Stimulated activated effector memory CD8-positive, alpha-beta T cell treated with anti-CD3 and anti-CD28 coated beads, Interleukin-12 subunit alpha, Interleukin-12 subunit beta, amount 100 ng/mL, for 72 hours (primary cell): ENCODE measurements around the gene UQCRC1.

Experiments used
- ATAC-seq: fragments of 150-1000 bp; cut with Tn5 transposase; 2 replicates; pipeline ENCODE4 v1.10.0; 2021
- DNase-seq, 2 donors: peaks; one replicate each; pipeline ENCODE4 v3.0.0; 2021 to 2022; ENCODE audit warnings: low spot score in 2 of 2
- H3K27ac Mint-ChIP-seq: one replicate; pipeline ENCODE4 v1.8.0; 2022; ENCODE audit warnings: mild to moderate bottlenecking, mixed read lengths
- H3K36me3 Mint-ChIP-seq: one replicate; pipeline ENCODE4 v1.8.0; 2022; ENCODE audit warnings: mild to moderate bottlenecking, mixed read lengths
- H3K4me1 Mint-ChIP-seq: one replicate; pipeline ENCODE4 v1.8.0; 2022; ENCODE audit warnings: mixed read lengths
- H3K4me3 Mint-ChIP-seq: one replicate; pipeline ENCODE4 v1.8.0; 2022; ENCODE audit warnings: mild to moderate bottlenecking, mixed read lengths
- H3K9me3 Mint-ChIP-seq: one replicate; pipeline ENCODE4 v1.8.0; 2022; ENCODE audit warnings: mixed read lengths

Gene UQCRC1

GRCh38 chr3:48596676-48597407 lies 12.6 kb downstream of the UQCRC1 start:
- Mint-ChIP-seq H3K4me3 (no peak overlapping the region), H3K27ac (peak overlapping the region; percentile 33), H3K9me3 (no peaks in the 10 kb centered on the region), H3K4me1 (peaks cover 24% of the 10 kb centered on the region), H3K36me3 (peaks cover 49% of the 10 kb centered on the region)
- DNase-seq (no peak), ATAC-seq (no peak)

- Mint-ChIP-seq H3K9me3 (no peaks in the 10 kb centered on the region), H3K36me3 (peaks cover 42% of the 10 kb centered on the region), H3K4me3 (no peak overlapping the region), H3K4me1 (peaks cover 24% of the 10 kb centered on the region), H3K27ac (peak overlapping the region; percentile 53)
- no peak for DNase-seq
- ATAC-seq, result no peak
These were observed 13.3 kb downstream of the UQCRC1 start for GRCh38 chr3:48596157-48596556.

- Mint-ChIP-seq H3K9me3 (no peaks in the 10 kb centered on the region), H3K27ac (peak overlapping the region; percentile 53), H3K4me3 (peak overlapping the region; percentile 30), H3K36me3 (peaks cover 37% of the 10 kb centered on the region), H3K4me1 (peaks cover 24% of the 10 kb centered on the region)
- DNase-seq, result no peak
- ATAC-seq, result no peak
These were observed 13.8 kb downstream of the UQCRC1 start for GRCh38 chr3:48595526-48596121.

GRCh38 chr3:48595075-48595525 lies 14.3 kb downstream of the UQCRC1 start, which contains the start of gene COL7A1:
Gene COL7A1 (minus strand): TSS chr3:48595329. CDS start chr3:48595159, 170 bp downstream.
- no peaks in the 10 kb centered on the region for H3K9me3 Mint-ChIP-seq
- DNase-seq, result no peak
- H3K4me1 Mint-ChIP-seq, result peaks cover 24% of the 10 kb centered on the region
- no peak for ATAC-seq
- peak within 1 kb of the TSS; percentile 30 for H3K4me3 Mint-ChIP-seq
- peaks cover 32% of the 10 kb centered on the region for H3K36me3 Mint-ChIP-seq
- peak within 1 kb of the TSS; percentile 53 for H3K27ac Mint-ChIP-seq

GRCh38 chr3:48594417-48595049 lies 14.9 kb downstream of the UQCRC1 start:
- Mint-ChIP-seq H3K4me3 (peak overlapping the region; percentile 30), H3K36me3 (peaks cover 26% of the 10 kb centered on the region), H3K4me1 (peaks cover 24% of the 10 kb centered on the region), H3K27ac (no peak overlapping the region), H3K9me3 (no peaks in the 10 kb centered on the region)
- no peak for DNase-seq
- no peak for ATAC-seq

- no peak for DNase-seq
- Mint-ChIP-seq H3K4me3 (no peak overlapping the region), H3K4me1 (peaks cover 30% of the 10 kb centered on the region), H3K36me3 (peaks cover 18% of the 10 kb centered on the region), H3K27ac (no peak overlapping the region), H3K9me3 (no peaks in the 10 kb centered on the region)
- no peak for ATAC-seq
These were observed 16.1 kb downstream of the UQCRC1 start for GRCh38 chr3:48593337-48593736.

- ATAC-seq, result no peak
- peaks cover 12% of the 10 kb centered on the region for H3K36me3 Mint-ChIP-seq
- peaks cover 36% of the 10 kb centered on the region for H3K4me1 Mint-ChIP-seq
- H3K4me3 Mint-ChIP-seq, result no peak overlapping the region
- no peak for DNase-seq
- H3K27ac Mint-ChIP-seq, result no peak overlapping the region
- no peaks in the 10 kb centered on the region for H3K9me3 Mint-ChIP-seq
These were observed 16.8 kb downstream of the UQCRC1 start for GRCh38 chr3:48592519-48593087.

GRCh38 chr3:48591886-48592518 lies 17.4 kb downstream of the UQCRC1 start:
- no peak overlapping the region for H3K27ac Mint-ChIP-seq
- H3K4me1 Mint-ChIP-seq, result peaks cover 33% of the 10 kb centered on the region
- peaks cover 12% of the 10 kb centered on the region for H3K36me3 Mint-ChIP-seq
- H3K9me3 Mint-ChIP-seq, result no peaks in the 10 kb centered on the region
- DNase-seq (no peak), ATAC-seq (no peak)
- no peak overlapping the region for H3K4me3 Mint-ChIP-seq

GRCh38 chr3:48591436-48591835 lies 18.0 kb downstream of the UQCRC1 start:
- peaks cover 8% of the 10 kb centered on the region for H3K36me3 Mint-ChIP-seq
- no peak for DNase-seq
- H3K4me3 Mint-ChIP-seq, result no peak overlapping the region
- no peak for ATAC-seq
- peaks cover 29% of the 10 kb centered on the region for H3K4me1 Mint-ChIP-seq
- H3K27ac Mint-ChIP-seq, result no peak overlapping the region
- H3K9me3 Mint-ChIP-seq, result no peaks in the 10 kb centered on the region

- peaks cover 16% of the 10 kb centered on the region for H3K4me1 Mint-ChIP-seq
- no peaks in the 10 kb centered on the region for H3K36me3 Mint-ChIP-seq
- H3K27ac Mint-ChIP-seq, result no peak overlapping the region
- no peak for DNase-seq
- H3K4me3 Mint-ChIP-seq, result no peak overlapping the region
- no peak for ATAC-seq
- no peaks in the 10 kb centered on the region for H3K9me3 Mint-ChIP-seq
These were observed 21.2 kb downstream of the UQCRC1 start for GRCh38 chr3:48588230-48588629.

GRCh38 chr3:48587686-48588085 lies 21.8 kb downstream of the UQCRC1 start:
- no peak overlapping the region for H3K27ac Mint-ChIP-seq
- no peaks in the 10 kb centered on the region for H3K36me3 Mint-ChIP-seq
- DNase-seq (no peak), ATAC-seq (no peak)
- H3K4me1 Mint-ChIP-seq, result peaks cover 16% of the 10 kb centered on the region
- no peaks in the 10 kb centered on the region for H3K9me3 Mint-ChIP-seq
- no peak overlapping the region for H3K4me3 Mint-ChIP-seq

- no peak for DNase-seq
- H3K9me3 Mint-ChIP-seq, result no peaks in the 10 kb centered on the region
- H3K4me3 Mint-ChIP-seq, result no peak overlapping the region
- H3K36me3 Mint-ChIP-seq, result no peaks in the 10 kb centered on the region
- no peak for ATAC-seq
- no peak overlapping the region for H3K27ac Mint-ChIP-seq
- peaks cover 16% of the 10 kb centered on the region for H3K4me1 Mint-ChIP-seq
These were observed 24.0 kb downstream of the UQCRC1 start for GRCh38 chr3:48585411-48585810.

GRCh38 chr3:48584836-48585235 lies 24.6 kb downstream of the UQCRC1 start:
- Mint-ChIP-seq H3K4me3 (no peak overlapping the region), H3K4me1 (peaks cover 16% of the 10 kb centered on the region), H3K36me3 (no peaks in the 10 kb centered on the region), H3K9me3 (no peaks in the 10 kb centered on the region), H3K27ac (peak overlapping the region; percentile 54)
- no peak for DNase-seq
- no peak for ATAC-seq

GRCh38 chr3:48581621-48582481 lies 27.6 kb downstream of the UQCRC1 start:
- H3K4me3 Mint-ChIP-seq, result no peak overlapping the region
- no peaks in the 10 kb centered on the region for H3K9me3 Mint-ChIP-seq
- H3K4me1 Mint-ChIP-seq, result no peaks in the 10 kb centered on the region
- ATAC-seq (no peak), DNase-seq (no peak)
- peak overlapping the region; percentile 86 for H3K27ac Mint-ChIP-seq
- H3K36me3 Mint-ChIP-seq, result no peaks in the 10 kb centered on the region
